ENCODE results near the gene PLK1. TPM values are rescaled to one million over a fixed set of nuclear protein-coding genes. Genes with fewer than 3 reads are reported as not detected.

The PLK1 gene
- total RNA-seq, 4 donors from 2014 or later: 1.1 to 9.0 (median 3.1) TPM

DNA sequence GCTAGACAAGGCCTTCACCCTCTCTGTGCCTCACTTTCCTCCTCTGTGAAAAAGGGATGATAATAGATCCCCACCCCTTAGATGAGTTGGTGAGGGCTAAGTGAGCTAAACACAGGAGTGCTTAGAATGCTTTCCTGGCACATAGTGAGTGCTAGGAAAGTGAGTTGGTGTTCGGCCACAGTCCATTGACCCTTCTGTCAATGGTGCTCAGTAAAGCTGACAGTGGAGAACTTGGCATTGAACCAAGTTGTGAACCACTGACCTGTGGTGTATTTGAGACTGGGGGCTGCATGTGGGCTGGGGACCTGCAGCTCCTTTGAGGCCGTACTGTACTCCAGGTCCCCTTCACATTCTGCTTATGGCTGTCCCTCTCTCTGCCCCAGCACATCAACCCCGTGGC lies 4.8 kb downstream of the PLK1 start:
- TF ChIP-seq, protein P1, sequence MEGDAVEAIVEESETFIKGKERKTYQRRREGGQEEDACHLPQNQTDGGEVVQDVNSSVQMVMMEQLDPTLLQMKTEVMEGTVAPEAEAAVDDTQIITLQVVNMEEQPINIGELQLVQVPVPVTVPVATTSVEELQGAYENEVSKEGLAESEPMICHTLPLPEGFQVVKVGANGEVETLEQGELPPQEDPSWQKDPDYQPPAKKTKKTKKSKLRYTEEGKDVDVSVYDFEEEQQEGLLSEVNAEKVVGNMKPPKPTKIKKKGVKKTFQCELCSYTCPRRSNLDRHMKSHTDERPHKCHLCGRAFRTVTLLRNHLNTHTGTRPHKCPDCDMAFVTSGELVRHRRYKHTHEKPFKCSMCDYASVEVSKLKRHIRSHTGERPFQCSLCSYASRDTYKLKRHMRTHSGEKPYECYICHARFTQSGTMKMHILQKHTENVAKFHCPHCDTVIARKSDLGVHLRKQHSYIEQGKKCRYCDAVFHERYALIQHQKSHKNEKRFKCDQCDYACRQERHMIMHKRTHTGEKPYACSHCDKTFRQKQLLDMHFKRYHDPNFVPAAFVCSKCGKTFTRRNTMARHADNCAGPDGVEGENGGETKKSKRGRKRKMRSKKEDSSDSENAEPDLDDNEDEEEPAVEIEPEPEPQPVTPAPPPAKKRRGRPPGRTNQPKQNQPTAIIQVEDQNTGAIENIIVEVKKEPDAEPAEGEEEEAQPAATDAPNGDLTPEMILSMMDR (IDR thresholded peaks at IDR 0.05; ENCODE audit: low read depth): no peak

DNA sequence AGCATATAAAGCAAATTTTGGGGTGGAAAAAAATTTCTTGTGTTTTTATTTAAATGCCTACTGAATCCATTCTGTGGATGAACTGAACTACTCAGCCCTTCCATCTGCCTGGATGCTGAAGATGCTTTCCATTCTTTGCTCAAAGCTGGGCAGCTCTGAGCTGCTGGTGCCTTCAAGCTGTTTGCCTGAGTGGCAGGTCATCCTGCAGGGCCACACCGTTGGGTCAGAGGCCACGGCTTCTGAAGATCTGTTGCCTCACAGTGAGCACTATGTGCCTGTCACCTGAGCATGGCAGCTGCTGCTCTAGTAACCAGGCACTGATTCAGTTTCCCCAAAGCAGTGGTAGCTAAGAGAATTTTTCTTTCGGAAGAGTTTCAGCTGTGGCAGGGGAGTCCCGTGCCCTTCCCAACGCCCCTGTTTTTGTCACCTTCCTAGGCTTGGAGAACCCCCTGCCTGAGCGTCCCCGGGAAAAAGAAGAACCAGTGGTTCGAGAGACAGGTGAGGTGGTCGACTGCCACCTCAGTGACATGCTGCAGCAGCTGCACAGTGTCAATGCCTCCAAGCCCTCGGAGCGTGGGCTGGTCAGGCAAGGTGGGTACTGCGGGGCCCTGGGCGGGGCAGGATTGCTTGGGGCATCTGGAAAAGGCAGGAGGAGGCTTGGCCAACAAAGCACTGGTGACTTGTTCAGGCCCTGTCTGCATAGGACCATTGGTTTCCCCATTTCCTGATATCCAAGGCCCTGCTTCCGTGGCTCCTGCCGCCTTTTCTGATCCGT lies 8.5 kb downstream of the PLK1 start:
- TF ChIP-seq, protein P1 (IDR thresholded peaks at IDR 0.05; ENCODE audit: low read depth): no peak

DNA sequence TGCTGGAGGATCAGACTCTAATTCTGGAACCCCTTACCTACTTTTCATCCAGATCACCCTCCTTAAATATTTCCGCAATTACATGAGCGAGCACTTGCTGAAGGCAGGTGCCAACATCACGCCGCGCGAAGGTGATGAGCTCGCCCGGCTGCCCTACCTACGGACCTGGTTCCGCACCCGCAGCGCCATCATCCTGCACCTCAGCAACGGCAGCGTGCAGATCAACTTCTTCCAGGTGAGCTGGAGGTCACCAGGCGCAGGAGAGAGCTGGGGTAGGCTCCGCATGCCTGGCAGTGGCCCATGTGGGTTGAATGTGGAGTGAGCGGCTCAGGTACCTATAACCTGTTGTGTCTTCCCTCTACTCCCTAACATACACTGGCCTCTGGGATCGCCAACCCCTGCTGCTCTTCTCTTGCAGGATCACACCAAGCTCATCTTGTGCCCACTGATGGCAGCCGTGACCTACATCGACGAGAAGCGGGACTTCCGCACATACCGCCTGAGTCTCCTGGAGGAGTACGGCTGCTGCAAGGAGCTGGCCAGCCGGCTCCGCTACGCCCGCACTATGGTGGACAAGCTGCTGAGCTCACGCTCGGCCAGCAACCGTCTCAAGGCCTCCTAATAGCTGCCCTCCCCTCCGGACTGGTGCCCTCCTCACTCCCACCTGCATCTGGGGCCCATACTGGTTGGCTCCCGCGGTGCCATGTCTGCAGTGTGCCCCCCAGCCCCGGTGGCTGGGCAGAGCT lies 10.9 kb downstream of the PLK1 start:
- TF ChIP-seq, protein P1 (IDR thresholded peaks at IDR 0.05; ENCODE audit: low read depth): no peak

DNA sequence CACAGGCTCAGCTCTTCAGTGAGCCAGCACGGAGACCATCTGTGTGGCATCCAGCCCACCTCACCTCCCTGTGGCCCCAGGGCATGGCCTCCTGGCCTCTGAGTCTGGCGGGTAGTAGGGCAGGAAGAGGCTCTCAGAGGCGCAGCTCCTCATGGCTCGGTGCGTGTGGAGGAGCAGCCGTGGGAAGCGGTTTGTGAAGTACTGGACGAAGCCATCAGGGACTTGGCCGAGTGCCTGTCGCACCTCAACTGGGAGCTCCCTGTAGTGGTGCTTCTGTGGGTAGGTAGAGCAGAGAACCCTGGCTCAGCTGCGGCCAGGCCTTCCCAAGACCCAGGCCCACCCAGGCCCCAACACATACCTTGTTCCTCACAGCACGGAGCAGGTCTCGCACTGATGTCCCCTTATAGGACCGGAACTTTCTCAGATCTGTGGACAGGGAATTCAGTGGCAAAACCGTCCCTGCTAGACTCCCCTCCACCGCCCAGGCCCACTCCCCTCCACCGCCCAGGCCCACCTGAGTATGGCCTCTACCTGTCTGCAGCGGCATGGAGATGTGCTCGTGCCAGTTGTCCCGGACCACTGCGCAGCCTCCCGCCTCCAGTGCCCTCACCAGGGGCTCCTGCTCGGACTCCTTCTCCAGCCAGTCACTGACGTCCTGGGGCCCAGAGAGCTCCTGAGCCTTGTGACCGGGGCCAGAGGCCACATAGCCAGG lies 12.2 kb downstream of the PLK1 start:
- TF ChIP-seq, protein P1 (IDR thresholded peaks at IDR 0.05; ENCODE audit: low read depth): no peak

DNA sequence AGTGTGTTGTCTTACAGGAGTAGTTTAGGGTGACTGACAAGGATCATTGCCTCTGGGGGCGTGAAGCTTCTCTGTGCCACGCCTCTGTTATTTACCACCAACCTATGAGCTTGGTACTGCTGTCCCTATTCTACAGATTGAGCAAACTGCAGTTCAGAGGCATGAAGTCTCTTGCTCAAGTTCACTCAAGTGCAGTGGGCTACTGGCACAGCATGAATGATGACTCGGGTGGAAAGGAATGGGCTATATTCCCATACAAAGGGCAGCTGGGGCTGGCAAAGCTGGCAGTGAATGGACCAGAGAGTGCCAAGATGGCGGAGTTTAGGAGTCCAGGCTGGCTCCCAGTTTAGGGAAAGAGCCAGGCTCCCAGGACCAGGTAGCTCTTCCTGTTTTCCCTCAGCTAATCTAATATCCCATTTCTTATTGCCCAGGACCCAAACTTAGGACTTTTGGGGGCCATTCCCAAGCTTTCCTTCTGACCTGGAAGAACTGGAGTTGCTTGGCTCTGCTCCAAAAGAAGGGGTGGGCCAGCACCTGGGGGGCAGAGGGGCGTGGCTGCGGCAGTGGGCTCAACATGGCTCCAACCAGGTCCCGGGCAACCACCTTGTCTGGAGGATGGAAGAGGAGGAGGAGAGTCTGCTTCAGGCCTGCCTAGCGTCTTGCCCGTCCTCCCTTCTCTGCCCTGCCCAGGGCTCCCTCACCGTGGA lies 12.9 kb downstream of the PLK1 start:
- TF ChIP-seq, protein P1 (IDR thresholded peaks at IDR 0.05; ENCODE audit: low read depth): no peak

DNA sequence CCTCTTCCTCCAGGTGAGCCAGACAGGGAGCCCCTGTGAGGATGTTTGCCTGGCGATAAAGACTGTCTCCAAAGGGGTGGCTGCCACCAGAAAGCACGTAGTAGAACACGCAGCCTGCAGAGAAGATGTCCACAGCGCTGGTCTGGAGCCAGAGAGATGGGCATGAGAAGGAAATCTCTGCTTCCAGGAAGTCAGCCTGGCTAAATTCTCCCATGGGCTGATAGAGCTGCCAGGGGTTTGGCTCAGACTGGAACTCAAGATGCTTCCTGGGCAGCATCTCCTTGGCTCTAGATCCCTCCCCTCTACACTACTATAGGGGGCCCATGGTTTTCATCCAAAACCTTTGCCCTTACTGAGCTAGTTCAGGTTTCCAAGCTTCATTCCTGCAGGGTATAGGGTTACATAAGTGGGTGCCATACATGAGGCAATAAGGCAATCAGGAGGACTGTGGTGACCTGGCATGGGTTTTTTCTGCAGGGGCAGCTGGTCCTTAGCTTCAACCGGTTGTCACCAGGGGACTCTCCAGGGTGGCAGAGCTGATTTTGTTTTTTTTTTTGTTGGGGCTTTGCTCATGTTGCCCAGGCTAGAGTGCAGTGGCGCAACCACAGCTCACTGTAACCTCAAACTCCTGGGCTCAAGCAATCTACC lies 13.6 kb downstream of the PLK1 start:
- TF ChIP-seq, protein P1 (IDR thresholded peaks at IDR 0.05; ENCODE audit: low read depth): no peak
